Epithelial cell of esophagus (primary cell): ENCODE measurements around the gene SLC35F3.
"Not testable (repeated sequence)": the region's sequence is repeated elsewhere in the genome, so short reads cannot be mapped to it uniquely, and the experiment has no call there.

Source experiments
- DNase-seq: peaks from one replicate; pipeline ENCODE4 v3.0.0; 2010; ENCODE audit warnings: low read depth
- H3K4me3 ChIP-seq: 2 replicates; pipeline ENCODE4 v1.5.1; 2011; ENCODE audit warnings: mild to moderate bottlenecking, low read length, control low read depth
- TF ChIP-seq, protein P1 (sequence below): IDR thresholded peaks from 2 replicates; pipeline ENCODE4 v1.5.1; 2011; ENCODE audit warnings: low read depth, mild to moderate bottlenecking, low read length, control low read depth, inconsistent platforms; ENCODE audit not compliant: insufficient read depth; ENCODE audit errors: missing control alignments

Gene SLC35F3

DNA sequence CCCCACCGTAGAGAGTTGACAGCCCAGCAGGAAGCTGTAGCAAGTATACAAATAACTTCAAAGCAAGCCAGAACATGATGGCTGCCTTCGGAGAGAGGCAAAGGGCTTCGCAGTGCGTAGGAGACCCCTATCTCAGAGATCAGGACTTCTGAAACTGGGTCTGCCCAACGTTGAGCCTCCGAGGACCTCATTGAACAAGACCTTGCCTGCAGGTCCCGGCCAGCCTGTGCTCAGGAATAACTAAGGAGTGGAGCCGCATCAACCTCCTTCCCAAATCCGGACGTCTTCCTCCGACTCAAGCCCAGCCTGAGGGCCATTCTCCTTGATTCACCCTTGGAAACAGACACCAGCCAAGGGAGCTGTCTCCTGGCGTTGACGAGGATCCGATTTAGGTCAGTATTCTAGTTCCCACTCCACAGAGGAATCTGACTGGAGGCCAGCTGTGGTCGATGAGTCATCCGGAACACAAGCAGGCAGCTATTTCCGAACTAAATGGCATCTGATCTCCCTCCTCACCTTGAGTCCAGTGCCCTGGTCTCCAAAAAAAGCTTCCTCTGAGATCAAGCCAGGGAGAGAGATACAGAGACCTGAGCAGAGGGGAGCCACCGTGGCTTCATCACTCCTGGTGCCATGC is 302.3 kb downstream of the SLC35F3 start:
- H3K4me3 ChIP-seq = no peak overlapping the region
- DNase-seq = peak; percentile 90
- TF ChIP-seq, protein P1, sequence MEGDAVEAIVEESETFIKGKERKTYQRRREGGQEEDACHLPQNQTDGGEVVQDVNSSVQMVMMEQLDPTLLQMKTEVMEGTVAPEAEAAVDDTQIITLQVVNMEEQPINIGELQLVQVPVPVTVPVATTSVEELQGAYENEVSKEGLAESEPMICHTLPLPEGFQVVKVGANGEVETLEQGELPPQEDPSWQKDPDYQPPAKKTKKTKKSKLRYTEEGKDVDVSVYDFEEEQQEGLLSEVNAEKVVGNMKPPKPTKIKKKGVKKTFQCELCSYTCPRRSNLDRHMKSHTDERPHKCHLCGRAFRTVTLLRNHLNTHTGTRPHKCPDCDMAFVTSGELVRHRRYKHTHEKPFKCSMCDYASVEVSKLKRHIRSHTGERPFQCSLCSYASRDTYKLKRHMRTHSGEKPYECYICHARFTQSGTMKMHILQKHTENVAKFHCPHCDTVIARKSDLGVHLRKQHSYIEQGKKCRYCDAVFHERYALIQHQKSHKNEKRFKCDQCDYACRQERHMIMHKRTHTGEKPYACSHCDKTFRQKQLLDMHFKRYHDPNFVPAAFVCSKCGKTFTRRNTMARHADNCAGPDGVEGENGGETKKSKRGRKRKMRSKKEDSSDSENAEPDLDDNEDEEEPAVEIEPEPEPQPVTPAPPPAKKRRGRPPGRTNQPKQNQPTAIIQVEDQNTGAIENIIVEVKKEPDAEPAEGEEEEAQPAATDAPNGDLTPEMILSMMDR = no peak

DNA sequence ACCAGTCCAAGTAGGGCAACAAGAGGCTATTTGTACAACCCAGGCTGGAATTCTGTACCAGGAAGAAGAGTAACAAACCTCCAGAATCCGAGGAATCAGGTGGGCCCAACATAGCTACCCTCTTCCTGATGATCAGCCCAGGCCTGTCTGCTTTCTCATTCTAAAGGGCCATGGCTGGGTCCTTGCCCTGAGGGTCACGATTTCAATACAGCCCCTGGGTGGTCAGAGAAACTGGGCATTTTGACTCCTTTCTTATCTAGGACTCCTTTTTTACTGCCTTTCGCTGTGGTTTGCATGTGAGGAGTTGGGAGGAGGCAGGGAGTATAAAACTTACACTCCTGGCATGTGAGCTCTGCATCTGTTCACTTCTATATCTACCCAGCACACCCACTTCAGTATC is 303.9 kb downstream of the SLC35F3 start:
- H3K4me3 ChIP-seq = no peak overlapping the region
- DNase-seq = no peak
- TF ChIP-seq, protein P1 = no peak

DNA sequence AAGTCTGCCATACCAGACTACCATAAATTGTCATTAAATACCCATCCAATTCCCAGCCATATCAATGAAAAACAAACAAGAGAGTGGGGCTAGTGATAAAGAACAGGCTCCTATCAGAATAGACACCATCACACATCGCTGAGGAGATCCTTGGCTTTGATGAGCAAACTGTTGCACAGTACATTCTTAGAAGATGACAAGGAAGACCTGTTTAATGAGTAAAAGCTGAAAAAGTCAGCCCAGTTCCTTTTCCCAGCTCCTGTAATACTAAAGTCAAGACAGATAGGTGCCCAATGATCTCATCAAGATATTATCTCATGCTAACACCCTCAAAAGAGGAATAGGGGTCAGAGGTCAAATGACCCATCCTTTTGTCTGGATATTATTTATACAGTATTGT is 304.3 kb downstream of the SLC35F3 start:
- TF ChIP-seq, protein P1 = no peak
- peak; percentile 88 for DNase-seq
- no peak overlapping the region for H3K4me3 ChIP-seq

DNA sequence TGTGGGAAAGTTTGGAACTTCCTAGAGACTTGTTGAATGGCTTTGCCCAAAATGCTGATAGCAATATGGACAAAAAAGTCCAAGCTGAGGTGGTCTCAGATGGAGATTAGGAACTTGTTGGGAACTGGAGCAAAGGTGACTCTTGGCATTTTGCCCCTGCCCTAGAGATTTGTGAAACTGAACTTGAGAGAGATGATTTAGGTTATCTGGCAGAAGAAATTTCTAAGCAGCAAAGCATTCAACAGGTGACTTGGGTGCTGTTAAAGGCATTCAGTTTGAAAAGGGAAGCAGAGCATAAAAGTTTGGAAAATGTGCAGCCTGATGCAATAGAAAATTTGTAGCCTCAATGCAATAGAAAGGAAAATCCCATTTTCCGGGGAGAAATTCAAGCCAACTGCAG is 306.0 kb downstream of the SLC35F3 start:
- H3K4me3 ChIP-seq, DNase-seq: not testable (repeated sequence)

DNA sequence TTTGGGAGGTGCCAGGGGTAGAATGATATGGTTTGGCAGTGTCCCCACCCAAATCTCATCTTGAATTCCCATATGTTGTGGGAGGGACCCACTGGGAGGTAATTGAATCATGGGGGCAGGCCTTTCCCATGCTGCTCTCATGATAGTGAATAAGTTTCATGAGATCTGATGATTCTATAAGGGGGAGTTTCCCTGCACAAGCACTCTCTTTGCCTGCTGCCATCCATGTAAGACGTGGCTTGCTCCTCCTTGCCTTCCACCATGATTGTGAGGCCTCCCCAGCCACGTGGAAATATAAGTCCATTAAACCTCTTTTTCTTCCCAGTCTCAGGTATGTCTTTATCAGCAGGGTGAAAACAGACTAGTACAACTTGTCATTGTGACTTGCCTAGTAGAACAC is 307.4 kb downstream of the SLC35F3 start:
- H3K4me3 ChIP-seq, DNase-seq: not testable (repeated sequence)

DNA sequence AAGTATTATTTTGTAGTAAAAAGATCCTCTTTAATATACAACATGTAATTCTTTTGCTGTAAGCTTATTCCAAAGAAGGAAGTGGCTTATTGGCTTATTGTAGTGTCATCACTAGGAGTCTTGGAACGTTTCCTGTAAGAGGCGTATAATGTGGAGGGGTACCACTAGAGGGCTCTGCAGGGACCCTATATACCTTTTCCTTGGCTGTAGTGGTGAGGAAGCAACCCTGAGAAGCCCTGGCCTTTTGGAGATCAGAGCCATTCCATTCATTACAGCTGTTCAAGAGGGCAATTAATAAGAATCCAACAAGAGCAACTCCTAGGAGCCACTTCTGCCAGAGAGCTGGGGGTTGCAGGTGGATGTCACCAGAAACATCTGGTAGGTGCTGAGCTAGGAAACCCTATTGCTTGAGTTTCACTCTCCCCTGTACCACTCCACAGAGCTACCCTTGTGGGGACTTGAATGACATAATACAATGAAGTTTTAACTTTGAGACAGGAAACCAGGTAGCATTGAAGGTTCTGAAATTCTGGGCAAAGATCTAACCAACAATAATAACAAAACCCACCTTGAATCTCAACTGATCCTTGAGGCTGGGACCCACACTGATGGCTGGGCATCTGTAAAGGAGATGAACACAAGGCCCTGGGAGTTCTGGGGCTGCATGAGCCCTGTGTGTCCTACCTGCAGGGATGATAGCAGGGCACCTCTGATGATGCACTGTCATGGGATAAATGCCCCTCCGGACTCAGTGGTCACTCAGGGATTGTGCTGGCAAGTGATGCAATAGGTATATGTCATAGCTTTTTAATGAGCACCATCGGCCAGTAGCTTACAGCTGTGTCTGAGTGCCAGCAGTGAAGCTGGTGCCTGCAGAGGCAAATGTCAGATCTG is 308.5 kb downstream of the SLC35F3 start:
- H3K4me3 ChIP-seq = no peak overlapping the region
- TF ChIP-seq, protein P1 = peak; percentile 51
- peak; percentile 69 for DNase-seq

DNA sequence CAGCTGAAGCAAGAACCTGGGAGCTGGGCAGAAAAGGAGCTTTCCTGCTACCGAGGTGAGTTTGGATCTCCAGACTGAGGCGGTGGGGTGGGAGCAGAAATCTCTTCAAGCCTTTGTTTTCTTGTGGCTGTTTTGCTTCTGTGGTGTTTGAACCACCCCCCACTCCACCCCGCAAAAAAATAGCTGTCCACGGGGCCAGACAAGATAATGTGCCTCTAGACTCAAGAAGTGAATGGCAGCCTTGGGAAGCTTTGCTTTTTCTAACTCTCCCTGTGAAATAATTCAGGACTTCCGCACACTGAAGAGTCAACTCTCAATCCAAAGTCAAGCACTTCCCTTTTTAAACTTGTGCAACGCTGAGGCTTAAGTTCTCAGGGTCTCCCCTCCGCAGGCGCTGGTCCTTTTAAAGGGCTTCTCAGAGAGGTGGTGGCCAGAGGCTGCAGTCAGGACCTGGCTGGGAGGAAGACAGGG is 309.2 kb downstream of the SLC35F3 start:
- TF ChIP-seq, protein P1 = no peak
- peak overlapping the region; percentile 40 for H3K4me3 ChIP-seq
- no peak for DNase-seq
